GM19351 (cell line): Measurements from ENCODE around the gene RASL12.
"Not testable (repeated sequence)": the region's sequence is repeated elsewhere in the genome, so short reads cannot be mapped to it uniquely, and the experiment has no call there.

ENCODE experiments used
- ATAC-seq: cut with Tn5 transposase; IDR thresholded peaks from one replicate; pipeline ENCODE4 v1.9.1; 2021; ENCODE audit warnings: mild to moderate bottlenecking, moderate library complexity; ENCODE audit not compliant: unreplicated experiment

Gene RASL12

DNA sequence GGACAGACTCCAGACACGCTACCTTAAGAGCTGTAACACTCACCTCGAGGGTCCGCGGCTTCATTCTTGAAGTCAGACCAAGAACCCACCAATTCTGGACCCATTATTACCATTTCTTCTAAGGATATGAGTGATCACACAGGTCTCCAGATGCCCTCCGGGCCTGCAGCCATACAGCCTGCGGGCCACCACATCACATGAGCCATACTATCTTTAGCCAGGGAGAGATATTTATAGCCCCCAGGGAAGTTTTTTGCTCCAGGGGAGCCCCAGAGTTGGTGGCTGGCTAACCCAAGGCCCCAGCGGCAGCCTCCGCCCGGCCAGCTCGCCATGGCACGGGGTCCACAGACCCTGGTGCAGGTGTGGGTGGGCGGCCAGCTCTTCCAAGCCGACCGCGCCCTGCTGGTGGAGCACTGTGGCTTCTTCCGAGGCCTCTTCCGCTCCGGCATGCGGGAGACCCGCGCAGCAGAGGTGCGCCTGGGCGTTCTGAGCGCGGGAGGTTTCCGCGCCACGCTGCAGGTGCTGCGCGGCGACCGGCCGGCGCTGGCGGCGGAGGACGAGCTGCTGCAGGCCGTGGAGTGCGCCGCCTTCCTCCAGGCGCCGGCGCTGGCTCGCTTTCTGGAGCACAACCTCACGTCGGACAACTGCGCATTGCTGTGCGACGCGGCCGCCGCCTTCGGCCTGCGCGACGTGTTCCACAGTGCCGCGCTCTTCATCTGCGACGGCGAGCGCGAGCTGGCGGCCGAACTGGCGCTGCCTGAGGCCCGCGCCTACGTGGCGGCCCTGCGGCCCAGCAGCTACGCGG, 8.9 kb upstream of the RASL12 start, which contains the start of gene KBTBD13:
Gene KBTBD13, plus strand, starts transcription at position 261 of the 805 bp plus-strand sequence. Its CDS starts 70 bp downstream, at position 331.
- no peak for ATAC-seq

DNA sequence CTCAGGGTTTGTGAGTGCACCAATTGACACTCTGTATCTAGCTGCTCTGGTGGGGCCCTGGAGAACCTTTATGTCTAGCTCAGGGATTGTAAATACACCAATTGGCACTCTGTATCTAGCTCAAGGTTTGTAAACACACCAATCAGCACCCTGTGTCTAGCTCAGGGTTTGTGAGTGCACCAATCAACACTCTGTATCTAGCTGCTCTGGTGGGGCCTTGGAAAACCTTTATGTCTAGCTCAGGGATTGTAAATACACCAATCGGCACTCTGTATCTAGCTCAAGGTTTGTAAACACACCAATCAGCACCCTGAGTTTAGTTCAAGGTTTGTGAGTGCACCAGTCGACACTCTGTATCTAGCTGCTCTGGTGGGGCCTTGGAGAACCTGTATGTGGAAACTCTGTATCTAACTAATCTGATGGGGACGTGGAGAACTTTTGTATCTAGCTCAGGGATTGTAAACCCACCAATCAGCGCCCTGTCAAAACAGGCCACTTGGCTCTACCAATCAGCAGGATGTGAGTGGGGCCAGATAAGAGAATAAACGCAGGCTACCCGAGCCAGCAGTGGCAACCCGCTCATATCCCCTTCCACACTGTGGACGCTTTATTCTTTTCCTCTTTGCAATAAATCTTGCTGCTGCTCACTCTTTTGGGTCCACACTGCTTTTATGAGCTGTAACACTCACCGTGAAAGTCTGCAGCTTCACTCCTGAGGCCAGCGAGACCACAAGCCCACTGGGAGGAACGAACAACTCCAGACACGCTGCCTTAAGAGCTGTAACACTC, 8.0 kb upstream of the RASL12 start:
- ATAC-seq, result not testable (repeated sequence)

DNA sequence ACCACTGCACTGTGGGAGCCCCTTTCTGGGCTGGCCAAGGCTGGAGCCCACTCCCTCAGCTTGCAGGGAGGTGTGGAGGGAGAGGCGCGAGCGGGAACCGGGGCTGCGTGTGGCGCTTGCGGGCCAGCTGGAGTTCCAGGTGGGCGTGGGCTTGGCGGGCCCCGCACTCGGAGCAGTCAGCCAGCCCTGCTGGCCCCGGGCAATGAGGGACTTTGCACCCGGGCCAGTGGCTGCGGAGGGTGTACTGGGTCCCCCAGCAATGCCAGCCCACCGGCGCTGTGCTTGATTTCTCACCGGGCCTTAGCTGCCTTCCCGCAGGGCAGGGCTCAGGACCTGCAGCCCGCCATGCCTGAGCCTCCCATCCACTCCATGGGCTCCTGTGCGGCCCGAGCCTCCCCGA, 7.2 kb upstream of the RASL12 start:
- not testable (repeated sequence) for ATAC-seq

DNA sequence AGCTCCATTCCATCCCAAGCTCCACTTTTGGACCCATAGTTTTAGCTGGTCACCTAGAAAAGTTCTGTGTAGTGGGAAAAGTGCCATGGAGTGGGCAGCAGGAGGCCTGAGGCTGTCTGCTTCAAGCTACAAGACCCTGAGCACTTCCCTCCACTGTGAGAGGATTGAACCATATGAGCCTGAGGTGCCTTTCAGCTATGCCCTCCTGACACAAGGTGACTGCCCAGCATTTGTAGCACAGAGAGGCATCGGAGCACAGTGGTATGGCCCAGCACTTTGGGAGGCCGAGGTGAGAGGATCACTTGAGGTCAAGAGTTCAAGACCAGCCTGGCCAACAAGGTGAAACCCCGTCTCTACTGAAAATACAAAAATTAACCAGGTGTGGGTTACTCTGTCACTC, 4.8 kb upstream of the RASL12 start:
- no peak for ATAC-seq

DNA sequence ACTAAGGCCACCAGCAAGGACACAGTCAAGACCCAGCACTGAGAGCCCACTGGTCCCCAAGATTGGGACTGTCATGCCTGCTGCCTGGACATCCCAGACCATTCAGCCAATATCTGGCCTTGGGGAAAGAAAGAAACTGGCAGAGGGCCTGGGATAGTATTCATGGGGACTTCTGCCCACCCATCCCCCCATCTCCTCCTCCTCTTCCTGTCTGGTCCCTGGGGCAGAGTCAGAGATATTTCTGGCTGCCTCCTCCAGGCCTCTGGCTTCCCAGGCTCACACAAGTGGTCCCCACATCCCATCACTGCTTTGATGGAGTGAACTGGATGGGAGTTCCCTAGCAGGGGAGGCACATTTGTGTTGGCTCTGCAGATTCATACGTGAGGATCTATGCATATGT, 4.2 kb upstream of the RASL12 start:
- ATAC-seq, result no peak

DNA sequence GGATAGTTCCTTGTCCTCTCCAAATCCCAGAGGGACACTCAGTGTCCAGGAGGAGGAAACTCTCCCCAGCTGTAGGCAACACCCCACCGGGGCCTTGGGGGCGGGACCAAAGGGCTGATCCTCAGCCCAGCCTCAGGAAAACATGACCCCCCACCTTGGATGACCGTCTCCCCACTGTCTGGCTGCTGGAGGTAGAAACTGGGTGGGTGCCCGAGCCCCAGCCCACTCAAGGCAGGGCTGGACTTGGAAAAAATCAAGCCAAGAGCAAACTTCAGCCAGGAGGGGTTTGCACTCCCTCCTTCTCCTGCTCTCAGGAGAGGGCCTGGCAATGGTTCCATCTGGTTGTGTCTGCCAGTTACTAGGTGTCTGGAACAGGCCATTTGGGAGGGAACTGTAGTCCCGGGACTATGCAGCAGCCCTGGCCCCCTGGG, 3.6 kb upstream of the RASL12 start:
- no peak for ATAC-seq

DNA sequence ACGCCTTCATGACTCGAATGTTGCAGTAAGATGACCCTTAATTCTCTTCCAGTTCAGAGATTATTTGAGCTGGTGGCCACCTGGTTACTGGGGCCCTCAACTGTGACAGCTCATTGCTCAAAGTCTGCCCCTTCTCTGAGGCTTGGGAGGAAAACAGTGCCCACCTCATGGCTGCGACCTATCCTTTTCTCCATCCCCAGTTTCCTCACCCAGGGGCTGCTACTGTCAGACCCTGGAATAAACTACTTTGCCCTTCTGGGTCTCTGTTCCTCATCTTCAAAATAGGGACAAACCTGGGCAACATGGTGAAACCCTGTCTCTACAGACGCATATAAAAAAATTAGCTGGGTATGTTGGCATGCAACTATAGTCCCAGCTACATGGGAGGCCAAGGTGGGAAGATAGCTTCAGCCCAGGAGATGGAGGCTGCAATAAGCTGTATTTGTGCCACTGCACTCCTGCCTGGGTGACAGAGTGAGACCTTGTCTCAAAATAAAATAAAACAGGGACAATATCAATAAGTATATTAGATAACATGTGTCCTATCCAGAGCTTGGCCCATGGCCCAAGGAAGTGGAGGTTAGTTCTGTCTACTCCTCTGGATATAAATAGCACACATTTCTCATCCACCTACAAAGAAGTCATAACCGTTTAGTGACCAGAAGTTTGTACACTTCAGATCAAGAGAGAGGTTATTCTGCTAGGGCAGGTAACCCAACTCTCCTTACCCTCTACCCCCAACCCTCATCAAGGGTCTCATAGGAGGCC, 2.2 kb upstream of the RASL12 start:
- no peak for ATAC-seq

DNA sequence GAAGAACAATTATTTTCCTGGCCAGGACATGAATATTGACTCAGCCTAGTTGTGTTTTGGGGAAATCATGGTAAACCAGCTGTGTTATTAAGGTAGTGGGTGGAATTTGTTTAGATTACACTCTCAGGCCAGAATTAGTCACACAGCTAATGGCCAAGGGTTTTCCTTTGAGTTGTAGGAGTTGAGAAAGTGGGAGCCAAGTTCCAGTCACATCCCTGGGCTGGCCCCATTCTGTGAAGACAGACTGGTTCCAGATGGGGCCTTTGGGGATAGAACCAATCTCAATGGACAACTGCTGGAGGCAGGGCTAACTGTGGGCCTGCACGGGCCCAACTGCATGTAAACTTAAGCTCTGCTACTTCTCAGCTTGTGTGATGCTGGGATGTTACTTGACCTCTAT, 1.4 kb upstream of the RASL12 start:
- ATAC-seq, result no peak

DNA sequence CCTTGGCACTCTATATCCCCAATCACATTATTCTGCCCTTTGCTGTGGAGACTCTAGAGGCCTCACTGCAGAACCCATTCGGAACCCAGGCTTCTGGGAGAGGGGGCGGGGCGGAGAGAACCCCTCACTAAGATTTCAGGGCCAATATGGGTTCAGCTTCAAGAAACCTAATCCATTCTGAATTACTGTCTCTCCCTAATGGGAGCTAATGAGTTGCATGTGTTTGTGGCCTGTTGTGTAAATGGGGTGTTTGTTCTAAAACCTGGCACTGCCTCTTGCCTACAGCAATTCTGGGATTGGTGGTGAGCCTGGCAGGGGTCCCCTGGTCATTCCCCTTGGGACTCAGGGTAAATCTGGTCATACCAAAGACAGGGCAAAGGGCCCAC, 605 bp upstream of the RASL12 start:
- no peak for ATAC-seq

DNA sequence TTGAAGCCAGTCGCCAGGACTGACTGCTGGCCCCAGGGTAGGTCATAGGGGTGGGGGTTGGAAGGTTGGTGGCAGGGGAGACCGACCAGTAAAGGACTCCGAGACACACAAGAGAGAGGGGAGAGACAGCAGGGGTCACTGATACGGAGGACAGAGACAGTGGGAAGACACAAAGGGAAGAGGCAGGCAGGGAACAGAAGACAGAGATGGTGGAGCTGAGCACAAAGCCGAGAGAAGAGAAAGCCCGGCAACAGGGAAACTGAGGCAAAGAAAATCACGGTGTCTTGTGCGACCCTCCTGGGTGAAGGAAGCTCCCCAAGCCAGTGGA, 510 bp downstream of the RASL12 start:
- no peak for ATAC-seq

DNA sequence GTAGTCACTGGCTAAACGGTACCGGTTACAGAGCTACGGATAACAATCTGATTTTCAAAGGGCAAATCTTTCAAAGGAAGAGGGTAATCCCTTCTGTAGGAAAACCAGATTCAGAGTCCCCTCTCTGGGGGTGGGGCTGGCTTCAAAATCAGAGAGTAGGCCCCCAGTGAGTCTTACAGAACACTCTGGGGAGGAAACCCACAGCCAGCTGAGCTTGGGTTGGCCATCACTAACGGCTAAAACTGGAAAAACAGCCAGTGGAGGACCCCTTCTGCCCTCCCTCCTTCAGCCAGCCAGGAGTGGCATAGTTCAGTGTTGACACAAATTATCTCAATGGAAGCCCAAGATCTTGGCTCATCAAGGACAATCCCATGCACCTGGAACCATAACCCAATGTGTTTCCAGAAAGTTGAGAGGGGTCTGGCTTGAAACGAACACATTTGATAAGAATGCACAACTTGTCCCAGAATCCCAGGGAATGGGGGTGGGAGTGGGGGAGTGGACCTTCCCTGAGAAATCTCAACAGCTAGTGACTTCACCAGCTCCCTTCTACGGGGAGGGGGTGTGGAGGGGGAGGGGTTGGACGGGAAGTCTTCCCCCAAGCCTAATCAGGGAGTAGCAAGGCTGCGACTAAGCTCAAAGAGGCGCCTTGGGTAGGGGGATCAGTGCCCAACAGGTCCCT, 1.0 kb downstream of the RASL12 start:
- no peak for ATAC-seq

DNA sequence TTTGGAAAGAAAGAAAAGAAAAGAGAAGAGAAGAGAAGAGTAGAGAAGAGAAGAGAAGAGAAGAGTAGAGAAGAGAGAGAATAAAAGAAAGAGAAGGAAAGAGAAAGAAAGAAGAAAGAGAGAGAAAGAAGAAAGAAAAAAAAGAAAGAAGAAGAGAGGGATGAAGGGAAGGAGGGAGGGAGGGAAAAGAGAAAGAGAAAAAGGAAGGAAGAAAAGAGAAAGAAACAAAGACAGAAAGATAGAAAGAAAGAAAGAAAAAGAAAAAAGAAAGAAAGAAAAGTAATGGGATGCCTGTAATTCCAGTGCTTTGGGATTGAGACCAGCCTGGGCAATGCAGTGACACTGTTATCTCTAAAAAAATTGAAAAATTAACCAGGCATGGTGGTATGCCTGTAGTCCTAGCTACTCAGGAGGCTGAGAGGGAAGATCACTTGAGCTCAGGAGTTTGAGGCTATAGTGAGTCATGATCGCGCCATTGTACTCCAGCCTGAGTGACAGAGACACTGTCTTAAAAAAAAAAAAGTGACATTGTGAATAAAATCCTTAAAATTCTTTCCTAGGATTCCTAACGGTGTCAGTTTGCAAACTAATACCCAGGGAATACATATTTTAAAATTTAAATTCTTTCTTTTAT, 1.7 kb downstream of the RASL12 start:
- ATAC-seq, result no peak

DNA sequence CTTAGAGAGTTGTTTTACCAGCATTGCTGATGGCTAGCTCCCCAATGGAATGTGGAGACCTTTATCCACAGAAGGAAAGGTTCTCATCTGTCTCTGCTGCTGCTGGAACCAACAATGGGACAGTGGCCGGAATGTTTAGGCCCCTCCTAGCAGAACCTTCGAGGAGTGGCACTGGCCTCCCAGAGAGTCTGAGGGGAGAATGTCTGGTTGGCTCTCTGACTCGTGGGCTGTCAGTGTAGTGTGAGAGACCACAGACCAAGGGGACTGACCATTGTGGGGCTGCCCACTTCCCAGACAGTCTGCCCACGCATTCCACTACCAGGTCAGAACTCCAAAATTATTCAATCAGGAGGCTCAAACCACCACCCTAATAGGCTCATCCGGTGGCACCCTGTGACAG, 5.1 kb downstream of the RASL12 start:
- ATAC-seq, result no peak

DNA sequence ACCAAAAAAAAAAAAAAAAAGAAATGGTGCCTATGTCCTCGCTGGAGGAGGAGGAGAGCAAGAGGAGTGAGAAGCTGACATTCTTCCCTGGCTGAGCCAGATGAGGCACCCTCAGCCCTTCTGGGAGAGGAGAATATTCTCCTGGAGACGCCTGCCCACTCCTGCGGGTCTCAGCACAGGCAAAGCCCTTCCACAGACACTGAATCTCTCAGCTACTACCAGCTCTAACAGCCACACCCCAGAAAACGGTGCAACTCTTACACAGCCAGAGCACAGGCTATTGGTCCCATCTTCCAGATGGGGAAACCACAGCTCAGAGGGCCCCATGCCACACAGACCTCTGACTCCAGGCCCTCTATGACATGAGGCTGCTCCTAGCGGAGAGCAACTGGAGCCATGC, 5.7 kb downstream of the RASL12 start:
- ATAC-seq, result no peak

DNA sequence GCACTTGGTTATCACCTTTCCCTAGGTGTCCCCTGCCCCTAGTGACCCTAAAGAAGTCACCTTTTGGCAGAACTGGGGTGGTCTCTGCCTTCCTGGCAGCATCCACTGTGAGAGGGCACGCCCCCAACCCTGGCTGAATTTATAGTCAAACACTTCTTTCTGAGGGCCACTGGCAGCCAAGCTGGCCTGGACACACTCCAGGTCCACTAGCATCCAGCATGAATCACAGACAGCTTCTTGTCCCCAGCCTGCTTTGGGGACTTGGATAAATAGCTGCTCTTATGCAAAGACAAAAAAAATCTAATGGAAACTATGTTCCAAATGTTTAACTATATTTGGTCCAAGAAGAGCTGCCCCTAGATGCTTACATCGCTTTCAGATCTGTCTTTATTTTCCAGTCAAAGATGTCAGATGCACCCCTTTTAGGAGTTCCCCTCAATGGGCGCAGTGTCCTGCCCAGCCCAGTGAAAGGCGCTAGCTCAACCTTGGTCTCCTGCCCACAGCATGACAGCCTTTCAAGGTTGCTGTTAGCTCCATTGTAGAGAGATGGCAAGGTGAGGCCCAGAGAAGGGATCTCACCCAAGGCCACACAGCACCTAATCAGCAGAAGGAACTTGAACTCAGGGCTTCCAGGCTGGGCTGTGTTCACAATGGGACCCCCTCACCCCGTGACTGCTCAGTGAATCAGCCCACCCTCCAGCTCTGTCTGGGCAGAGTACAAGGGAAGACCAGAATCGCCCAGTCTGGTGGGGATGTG, 7.0 kb downstream of the RASL12 start:
- ATAC-seq, result no peak

DNA sequence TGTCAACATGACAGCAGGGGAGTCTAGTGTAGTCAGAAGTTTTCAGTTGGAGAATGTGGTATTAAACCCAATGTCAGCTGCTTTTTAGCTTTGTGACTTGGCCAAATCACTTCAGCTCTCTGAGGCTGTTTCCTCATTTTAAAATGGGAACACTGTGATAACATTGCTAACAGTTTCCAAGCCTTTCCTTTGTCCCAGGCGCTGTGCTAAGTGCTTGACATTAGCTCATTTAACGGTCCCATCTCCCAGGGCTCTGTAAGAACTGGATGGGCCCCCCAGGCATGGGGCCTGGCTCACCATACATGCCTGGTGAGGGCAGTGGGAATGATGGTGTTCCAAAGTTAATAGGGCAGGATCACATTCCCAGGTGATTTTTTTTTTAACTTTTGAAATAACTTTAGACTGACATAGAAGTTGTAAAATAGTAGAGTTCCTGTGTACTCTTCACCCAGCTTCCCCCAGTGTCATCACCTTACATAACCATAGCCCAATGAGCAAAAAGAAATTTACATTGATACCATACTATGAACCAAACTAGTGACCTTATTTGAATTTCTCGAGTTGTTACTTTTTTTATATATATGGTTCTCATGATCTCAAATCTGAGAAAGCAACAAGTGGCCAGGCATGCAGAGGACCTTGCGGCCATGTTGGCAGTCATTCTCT, 7.7 kb downstream of the RASL12 start:
- no peak for ATAC-seq

DNA sequence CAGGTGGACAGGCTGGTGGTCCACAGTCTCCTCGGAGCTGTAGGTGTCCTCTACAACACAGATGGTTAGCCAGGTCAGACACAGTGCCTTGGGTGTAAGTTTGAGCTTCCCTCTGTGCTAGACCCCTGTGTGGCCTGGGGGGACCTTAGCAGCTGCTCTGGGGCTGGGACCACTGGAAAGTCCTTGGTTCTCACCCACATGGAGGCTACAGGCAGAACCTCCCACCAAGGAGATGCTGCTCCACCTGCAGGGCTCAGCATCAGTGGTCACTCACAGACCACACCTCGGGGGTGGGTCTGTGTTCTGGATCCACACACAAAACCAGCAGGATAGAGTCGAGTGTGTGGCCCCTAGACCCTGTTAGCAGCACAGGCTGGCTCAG, 8.4 kb downstream of the RASL12 start:
- no peak for ATAC-seq

DNA sequence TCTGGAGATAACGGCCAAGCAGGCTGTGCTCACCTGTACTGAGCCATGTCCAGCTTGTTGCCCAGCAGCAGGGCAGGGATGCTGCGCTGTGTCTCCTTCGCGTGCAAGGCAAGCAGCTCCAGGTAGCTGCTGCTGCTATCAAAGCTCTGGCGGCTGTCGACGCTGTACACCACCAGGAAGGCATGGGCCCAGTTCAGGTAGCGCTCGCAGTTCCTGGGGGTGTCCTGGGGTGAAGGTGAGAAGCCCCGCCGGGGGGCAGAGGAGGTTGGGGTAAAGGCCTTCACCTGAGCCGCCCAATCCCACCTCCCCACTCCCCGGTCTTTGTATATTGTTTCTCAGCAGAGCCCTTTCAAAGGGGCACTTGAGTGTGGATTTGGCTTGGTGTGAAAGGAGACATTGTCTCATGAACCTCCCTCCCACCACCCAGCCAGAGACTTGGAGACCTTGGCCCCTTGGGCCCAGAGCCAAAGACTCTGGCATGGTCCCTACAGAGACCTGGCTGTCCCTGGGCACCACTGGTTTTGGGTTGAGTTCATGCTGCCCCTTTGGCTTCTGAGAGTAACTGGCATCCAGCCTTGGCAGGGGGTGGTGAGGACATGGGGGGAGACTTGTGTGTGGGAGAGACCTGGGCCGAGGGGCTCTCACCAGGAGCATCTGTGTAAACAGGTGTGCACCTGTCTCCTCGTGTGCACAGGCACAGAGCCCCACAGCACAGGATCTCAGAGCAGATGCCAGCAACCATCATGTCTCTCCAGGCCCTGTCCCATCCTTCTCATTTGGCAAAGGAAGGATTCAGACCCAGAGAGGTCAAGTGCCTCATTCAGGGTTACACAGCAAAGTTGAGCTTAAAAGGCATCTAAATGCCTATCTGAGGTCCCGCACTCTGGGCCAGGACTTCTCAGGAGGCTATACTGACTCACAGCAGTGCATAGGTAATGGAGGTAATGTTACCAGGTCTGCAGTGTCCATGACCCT, 9.1 kb downstream of the RASL12 start:
- ATAC-seq, result no peak
